Neutrophil (primary cell): ENCODE data around the gene ADAMTS17.
"Not testable (repeated sequence)": the region's sequence is repeated elsewhere in the genome, so short reads cannot be mapped to it uniquely, and the experiment has no call there.

Experiments used
- H3K27ac ChIP-seq: fragments of 200-600 bp; sonication (generic); 2 replicates; pipeline ENCODE4 v1.5.1; 2016; ENCODE audit warnings: mild to moderate bottlenecking, moderate library complexity
- H3K27me3 ChIP-seq: fragments of 200-600 bp; sonication (generic); 2 replicates; pipeline ENCODE4 v1.6.0; 2016; ENCODE audit warnings: mild to moderate bottlenecking
- H3K36me3 ChIP-seq: fragments of 200-600 bp; sonication (generic); 2 replicates; pipeline ENCODE4 v1.5.1; 2017
- H3K4me1 ChIP-seq, 2 experiments: fragments of 200-600 bp in 1 of 2; sonication (generic) in 1 of 2; 1 replicate in 1 of 2; 2 replicates in 1 of 2; pipeline versions ENCODE4 v1.5.1 to v1.6.1; 2013 to 2016; ENCODE audit warnings: low read depth in 1 of 2, low read length in 1 of 2, mild to moderate bottlenecking in 1 of 2, moderate library complexity in 1 of 2; ENCODE audit not compliant: control insufficient read depth in 1 of 2, insufficient read depth in 1 of 2
- H3K4me3 ChIP-seq, 2 experiments: fragments of 200-600 bp in 1 of 2; sonication (generic) in 1 of 2; 1 replicate in 1 of 2; 2 replicates in 1 of 2; pipeline ENCODE4 v1.5.1; 2013 to 2016; ENCODE audit warnings: low read depth in 1 of 2, low read length in 1 of 2, mild to moderate bottlenecking in 1 of 2, moderate library complexity in 1 of 2
- H3K9me3 ChIP-seq: fragments of 200-600 bp; sonication (generic); 2 replicates; pipeline ENCODE4 v1.5.1; 2016
- CTCF ChIP-seq: fragments of 200-600 bp; sonication (generic); IDR thresholded peaks from 2 replicates; pipeline ENCODE4 v1.5.1; 2016; ENCODE audit warnings: antibody characterized with exemption

Gene ADAMTS17

GRCh38 chr15:100345438-100345837, 3.7 kb upstream of the ADAMTS17 start:
- Histone ChIP-seq H3K9me3 (no peaks in the 10 kb centered on the region), H3K27ac (no peak overlapping the region), H3K4me3 (no peak overlapping the region), H3K36me3 (no peaks in the 10 kb centered on the region), H3K4me1 (peaks cover 19 to 28% of the 10 kb centered on the region in 2 experiments), H3K27me3 (peaks cover 58% of the 10 kb centered on the region)
- TF ChIP-seq CTCF: no peak

GRCh38 chr15:100343251-100343650, 1.5 kb upstream of the ADAMTS17 start:
- Histone ChIP-seq H3K9me3 (no peaks in the 10 kb centered on the region), H3K4me3 (no peak overlapping the region), H3K27ac (no peak overlapping the region), H3K36me3 (no peaks in the 10 kb centered on the region), H3K27me3 (peaks cover 79% of the 10 kb centered on the region), H3K4me1 (peaks cover 11 to 17% of the 10 kb centered on the region in 2 experiments)
- TF ChIP-seq CTCF: no peak

GRCh38 chr15:100341239-100341749, 481 bp downstream of the ADAMTS17 start:
- peak overlapping the region; percentile 35 for H3K27ac ChIP-seq
- no peak for TF ChIP-seq CTCF
- peaks cover 11 to 17% of the 10 kb centered on the region in 2 experiments for H3K4me1 ChIP-seq
- peak overlapping the region; percentile 60 to 84 for H3K4me3 ChIP-seq
- no peaks in the 10 kb centered on the region for H3K9me3 ChIP-seq
- H3K36me3 ChIP-seq: no peaks in the 10 kb centered on the region
- peaks cover 99% of the 10 kb centered on the region for H3K27me3 ChIP-seq

GRCh38 chr15:100340721-100341238, 995 bp downstream of the ADAMTS17 start:
- Histone ChIP-seq H3K4me1 (peaks cover 11 to 17% of the 10 kb centered on the region in 2 experiments), H3K27me3 (peaks cover 100% of the 10 kb centered on the region), H3K9me3 (no peaks in the 10 kb centered on the region), H3K27ac (no peak overlapping the region), H3K36me3 (no peaks in the 10 kb centered on the region), H3K4me3 (peak overlapping the region; percentile 47 to 60)
- TF ChIP-seq CTCF: no peak

GRCh38 chr15:100339999-100340398, 1.8 kb downstream of the ADAMTS17 start:
- no peak overlapping the region for H3K27ac ChIP-seq
- H3K27me3 ChIP-seq: peaks cover 100% of the 10 kb centered on the region
- H3K4me3 ChIP-seq: no peak overlapping the region
- H3K9me3 ChIP-seq: no peaks in the 10 kb centered on the region
- TF ChIP-seq CTCF: no peak
- H3K4me1 ChIP-seq: peaks cover 11 to 17% of the 10 kb centered on the region in 2 experiments
- H3K36me3 ChIP-seq: no peaks in the 10 kb centered on the region

GRCh38 chr15:100339451-100339850, 2.3 kb downstream of the ADAMTS17 start:
- H3K27ac ChIP-seq, H3K4me3 ChIP-seq, H3K36me3 ChIP-seq, H3K9me3 ChIP-seq: not testable (repeated sequence)
- Histone ChIP-seq H3K27me3 (peaks cover 100% of the 10 kb centered on the region), H3K4me1 (peaks cover 11 to 17% of the 10 kb centered on the region in 2 experiments)
